ENCODE results near the gene ATP6V0A4.
"Not testable (repeated sequence)": the region's sequence is repeated elsewhere in the genome, so short reads cannot be mapped to it uniquely, and the experiment has no call there.

Gene ATP6V0A4

GRCh38 chr7:138750901-138751464 is 47.0 kb downstream of the ATP6V0A4 start:
- no peak for DNase-seq (ENCODE audit: low spot score)

- DNase-seq (ENCODE audit: low spot score) = no peak
Observed at GRCh38 chr7:138750473-138750872, 47.5 kb downstream of the ATP6V0A4 start.

GRCh38 chr7:138749960-138750359 is 48.0 kb downstream of the ATP6V0A4 start:
- no peak for DNase-seq (ENCODE audit: low spot score)

- no peak for DNase-seq (ENCODE audit: low spot score)
Observed at GRCh38 chr7:138748666-138749065, 49.3 kb downstream of the ATP6V0A4 start.

GRCh38 chr7:138746073-138746472 is 51.9 kb downstream of the ATP6V0A4 start:
- no peak for DNase-seq (ENCODE audit: low spot score)

GRCh38 chr7:138745189-138745588 is 52.8 kb downstream of the ATP6V0A4 start:
- no peak for DNase-seq (ENCODE audit: low spot score)

GRCh38 chr7:138741453-138741735 is 56.6 kb downstream of the ATP6V0A4 start:
- no peak for DNase-seq (ENCODE audit: low spot score)

GRCh38 chr7:138739859-138740258 is 58.1 kb downstream of the ATP6V0A4 start:
- no peak for DNase-seq (ENCODE audit: low spot score)

- peak; percentile 86 for DNase-seq (ENCODE audit: low spot score)
Observed at GRCh38 chr7:138738551-138739335, 59.3 kb downstream of the ATP6V0A4 start.

- no peak for DNase-seq (ENCODE audit: low spot score)
Observed at GRCh38 chr7:138738114-138738513, 59.9 kb downstream of the ATP6V0A4 start.

- DNase-seq (ENCODE audit: low spot score) = no peak
Observed at GRCh38 chr7:138735399-138735798, 62.6 kb downstream of the ATP6V0A4 start.

GRCh38 chr7:138731733-138732132 is 66.3 kb downstream of the ATP6V0A4 start:
- not testable (repeated sequence) for DNase-seq (ENCODE audit: low spot score)

GRCh38 chr7:138729444-138729843 is 68.6 kb downstream of the ATP6V0A4 start:
- DNase-seq (ENCODE audit: low spot score) = no peak

GRCh38 chr7:138727336-138728099 is 70.5 kb downstream of the ATP6V0A4 start:
- no peak for DNase-seq (ENCODE audit: low spot score)

GRCh38 chr7:138726288-138726687 is 71.7 kb downstream of the ATP6V0A4 start:
- DNase-seq (ENCODE audit: low spot score) = no peak

GRCh38 chr7:138720286-138720685 is 77.7 kb downstream of the ATP6V0A4 start:
- no peak for DNase-seq (ENCODE audit: low spot score)

- no peak for DNase-seq (ENCODE audit: low spot score)
Observed at GRCh38 chr7:138716889-138717288, 81.1 kb downstream of the ATP6V0A4 start.

GRCh38 chr7:138713191-138713590 is 84.8 kb downstream of the ATP6V0A4 start:
- DNase-seq (ENCODE audit: low spot score) = no peak

- no peak for DNase-seq (ENCODE audit: low spot score)
Observed at GRCh38 chr7:138712652-138713051, 85.3 kb downstream of the ATP6V0A4 start.

- DNase-seq (ENCODE audit: low spot score) = no peak
Observed at GRCh38 chr7:138710536-138711385, 87.2 kb downstream of the ATP6V0A4 start.

- no peak for DNase-seq (ENCODE audit: low spot score)
Observed at GRCh38 chr7:138705167-138705566, 92.8 kb downstream of the ATP6V0A4 start.

GRCh38 chr7:138701537-138701923 is 96.5 kb downstream of the ATP6V0A4 start:
- no peak for DNase-seq (ENCODE audit: low spot score)
